Suprapubic skin (tissue), 4 donors: ENCODE data around the gene COL15A1. TPM values are rescaled to one million over a fixed set of nuclear protein-coding genes. Genes with fewer than 3 reads are reported as not detected.

Experiments
- DNase-seq, 2 donors: peaks; one replicate each; pipeline ENCODE4 v3.0.0-alpha.2; 2019; ENCODE audit warnings: low spot score in 2 of 2
- H3K27ac ChIP-seq: fragments of 200-600 bp; sonication (generic); one replicate; pipeline ENCODE4 v1.5.1; 2019
- H3K27me3 ChIP-seq: fragments of 200-600 bp; sonication (generic); one replicate; pipeline ENCODE4 v1.5.1; 2019
- H3K36me3 ChIP-seq: fragments of 200-600 bp; sonication (generic); one replicate; pipeline ENCODE4 v1.5.1; 2019
- H3K4me1 ChIP-seq: fragments of 200-600 bp; sonication (generic); one replicate; pipeline ENCODE4 v1.5.1; 2019
- H3K4me3 ChIP-seq: fragments of 200-600 bp; sonication (generic); one replicate; pipeline ENCODE4 v1.5.1; 2019; ENCODE audit warnings: mild to moderate bottlenecking
- H3K9me3 ChIP-seq: fragments of 200-600 bp; sonication (generic); one replicate; pipeline ENCODE4 v1.5.1; 2019
- CTCF ChIP-seq, 2 donors: fragments of 200-600 bp in 1 of 2; fragments of 450-650 bp in 1 of 2; sonication (generic) in 1 of 2; IDR thresholded peaks; one replicate each; pipeline ENCODE4 v1.5.1; 2016 to 2019; ENCODE audit warnings: antibody characterized with exemption in 2 of 2, mild to moderate bottlenecking in 1 of 2, moderate library complexity in 1 of 2
- EP300 ChIP-seq: sonication (generic); formaldehyde crosslinking; IDR thresholded peaks from one replicate; pipeline ENCODE4 v1.6.1; 2017; ENCODE audit warnings: antibody characterized with exemption
- POLR2A ChIP-seq, 2 donors: fragments of 450-650 bp; IDR thresholded peaks; one replicate each; pipeline ENCODE4 v1.6.1; 2017; ENCODE audit warnings: antibody characterized with exemption in 2 of 2, mild to moderate bottlenecking in 2 of 2, moderate library complexity in 2 of 2
- POLR2AphosphoS5 ChIP-seq, 3 donors: sonication (generic); formaldehyde crosslinking; IDR thresholded peaks; one replicate each; pipeline ENCODE4 v1.6.1; 2017; ENCODE audit warnings: antibody characterized with exemption in 3 of 3
- WGBS: methylation state at CpG from one replicate; pipeline ENCODE4 v1.1.5; 2018; 5-methylcytosine and 5-hydroxymethylcytosine counted together
- total RNA-seq, 4 donors: library from RNA; depleted of rRNA; stranded (reverse); fragments of >200 nt; gene quantifications; one replicate each; pipeline ENCODE4 v1.1.0, GENCODE V29; 2016

COL15A1 gene
- total RNA-seq, 4 donors from 2014 or later, result 8.0 to 15.0 (median 9.3) TPM

- Histone ChIP-seq H3K27me3 (no peaks in the 10 kb centered on the region), H3K36me3 (no peaks in the 10 kb centered on the region), H3K27ac (no peak overlapping the region), H3K4me1 (no peaks in the 10 kb centered on the region), H3K9me3 (no peaks in the 10 kb centered on the region), H3K4me3 (no peak overlapping the region)
- TF ChIP-seq POLR2AphosphoS5 (IDR thresholded peaks at IDR 0.05) (no peak), CTCF (IDR thresholded peaks at IDR 0.05) (no peak), POLR2A (IDR thresholded peaks at IDR 0.05) (no peak), EP300 (no peak)
- no peak for DNase-seq
- WGBS, result 75% methylated on average over 5 of the region's 5 CpGs
Measured at GRCh38 chr9:98923451-98924123, 20.1 kb upstream of the COL15A1 start.

GRCh38 chr9:98924946-98925820 lies 18.5 kb upstream of the COL15A1 start:
- no peak for DNase-seq
- no peak overlapping the region for H3K27ac ChIP-seq
- no peaks in the 10 kb centered on the region for H3K9me3 ChIP-seq
- 90% methylated on average over 15 of the region's 15 CpGs for WGBS
- no peak overlapping the region for H3K4me3 ChIP-seq
- H3K4me1 ChIP-seq, result no peaks in the 10 kb centered on the region
- TF ChIP-seq POLR2AphosphoS5 (IDR thresholded peaks at IDR 0.05) (no peak), EP300 (no peak), CTCF (IDR thresholded peaks at IDR 0.05) (no peak), POLR2A (IDR thresholded peaks at IDR 0.05) (no peak)
- H3K36me3 ChIP-seq, result no peaks in the 10 kb centered on the region
- no peaks in the 10 kb centered on the region for H3K27me3 ChIP-seq

GRCh38 chr9:98925956-98926355 lies 17.8 kb upstream of the COL15A1 start:
- peaks cover 2% of the 10 kb centered on the region for H3K27me3 ChIP-seq
- H3K4me3 ChIP-seq, result no peak overlapping the region
- H3K9me3 ChIP-seq, result no peaks in the 10 kb centered on the region
- H3K4me1 ChIP-seq, result no peaks in the 10 kb centered on the region
- TF ChIP-seq POLR2A (IDR thresholded peaks at IDR 0.05), result no peak
- no peak for TF ChIP-seq POLR2AphosphoS5 (IDR thresholded peaks at IDR 0.05)
- TF ChIP-seq EP300, result no peak
- TF ChIP-seq CTCF (IDR thresholded peaks at IDR 0.05), result no peak
- WGBS, result 93% methylated on average over 2 of the region's 2 CpGs
- no peaks in the 10 kb centered on the region for H3K36me3 ChIP-seq
- DNase-seq, result no peak
- no peak overlapping the region for H3K27ac ChIP-seq

- H3K4me3 ChIP-seq, result no peak overlapping the region
- DNase-seq, result peak in 1 of 2 donors; percentile 62
- no peak for TF ChIP-seq EP300
- TF ChIP-seq POLR2AphosphoS5 (IDR thresholded peaks at IDR 0.05), result no peak
- H3K27me3 ChIP-seq, result peaks cover 2% of the 10 kb centered on the region
- 76% methylated on average over 6 of the region's 6 CpGs for WGBS
- H3K4me1 ChIP-seq, result no peaks in the 10 kb centered on the region
- H3K27ac ChIP-seq, result no peak overlapping the region
- no peaks in the 10 kb centered on the region for H3K9me3 ChIP-seq
- no peaks in the 10 kb centered on the region for H3K36me3 ChIP-seq
Measured at GRCh38 chr9:98927724-98928123, 16.0 kb upstream of the COL15A1 start.

- H3K4me3 ChIP-seq, result no peak overlapping the region
- H3K27ac ChIP-seq, result no peak overlapping the region
- WGBS, result 48% methylated on average over 2 of the region's 2 CpGs
- no peak for TF ChIP-seq POLR2A (IDR thresholded peaks at IDR 0.05)
- H3K36me3 ChIP-seq, result no peaks in the 10 kb centered on the region
- H3K9me3 ChIP-seq, result no peaks in the 10 kb centered on the region
- peaks cover 2% of the 10 kb centered on the region for H3K27me3 ChIP-seq
- H3K4me1 ChIP-seq, result no peaks in the 10 kb centered on the region
- no peak for DNase-seq
Measured at GRCh38 chr9:98929071-98929470, 14.6 kb upstream of the COL15A1 start.

- no peaks in the 10 kb centered on the region for H3K36me3 ChIP-seq
- peaks cover 2% of the 10 kb centered on the region for H3K27me3 ChIP-seq
- no peak overlapping the region for H3K27ac ChIP-seq
- no peak for TF ChIP-seq POLR2AphosphoS5 (IDR thresholded peaks at IDR 0.05)
- TF ChIP-seq EP300, result no peak
- TF ChIP-seq POLR2A (IDR thresholded peaks at IDR 0.05), result no peak
- TF ChIP-seq CTCF (IDR thresholded peaks at IDR 0.05), result no peak
- H3K9me3 ChIP-seq, result no peaks in the 10 kb centered on the region
- DNase-seq, result peak in 1 of 2 donors; percentile 58
- no peak overlapping the region for H3K4me3 ChIP-seq
- WGBS, result 72% methylated on average over 9 of the region's 10 CpGs
- no peaks in the 10 kb centered on the region for H3K4me1 ChIP-seq
Measured at GRCh38 chr9:98929895-98930341, 13.8 kb upstream of the COL15A1 start.
